Ureter (tissue), 1 donor: ENCODE results near the gene ELMO3. TPM values are rescaled to one million over a fixed set of nuclear protein-coding genes. Genes with fewer than 3 reads are reported as not detected.

Source experiments
- DNase-seq: peaks from one replicate; pipeline ENCODE4 v3.0.0-alpha.2; 2020; ENCODE audit warnings: low spot score
- total RNA-seq: library from RNA; stranded (reverse); gene quantifications from one replicate; pipeline ENCODE4 v1.2.4, GENCODE V29; 2023
- donor health status: DM: yes; HTN: yes; CAD: no.

Gene ELMO3
- total RNA-seq, 1 donor from 2014 or later, result 23.5 TPM

GRCh38 chr16:67196881-67197280 lies 2.0 kb upstream of the ELMO3 start:
- no peak for DNase-seq

GRCh38 chr16:67197704-67198103 lies 1.2 kb upstream of the ELMO3 start:
- DNase-seq, result no peak

GRCh38 chr16:67198238-67198734 lies 645 bp upstream of the ELMO3 start:
- no peak for DNase-seq

- DNase-seq, result no peak
These were observed 872 bp downstream of the ELMO3 start for GRCh38 chr16:67199808-67200198.

GRCh38 chr16:67200491-67200890 lies 1.6 kb downstream of the ELMO3 start:
- no peak for DNase-seq

- no peak for DNase-seq
These were observed 2.7 kb downstream of the ELMO3 start for GRCh38 chr16:67201411-67202345.

- no peak for DNase-seq
These were observed 3.5 kb downstream of the ELMO3 start for GRCh38 chr16:67202426-67202825.

- DNase-seq, result no peak
These were observed 4.1 kb downstream of the ELMO3 start for GRCh38 chr16:67202956-67203493.

- no peak for DNase-seq
These were observed 5.1 kb downstream of the ELMO3 start for GRCh38 chr16:67204076-67204475.

GRCh38 chr16:67206129-67206837 lies 7.4 kb downstream of the ELMO3 start:
- DNase-seq, result no peak

GRCh38 chr16:67206838-67207248 lies 7.9 kb downstream of the ELMO3 start:
- no peak for DNase-seq

GRCh38 chr16:67207249-67208091 lies 8.5 kb downstream of the ELMO3 start:
- DNase-seq, result no peak

GRCh38 chr16:67208154-67208896 lies 9.4 kb downstream of the ELMO3 start:
- no peak for DNase-seq

GRCh38 chr16:67209565-67209964 lies 10.6 kb downstream of the ELMO3 start:
- DNase-seq, result no peak

GRCh38 chr16:67210069-67210937 lies 11.4 kb downstream of the ELMO3 start:
- DNase-seq, result no peak

GRCh38 chr16:67211674-67212073 lies 12.7 kb downstream of the ELMO3 start:
- DNase-seq, result no peak

GRCh38 chr16:67212766-67213165 lies 13.8 kb downstream of the ELMO3 start:
- no peak for DNase-seq

- no peak for DNase-seq
These were observed 14.5 kb downstream of the ELMO3 start for GRCh38 chr16:67213197-67214019.

GRCh38 chr16:67215706-67216105 lies 16.8 kb downstream of the ELMO3 start:
- DNase-seq, result no peak
